AG04449 (cell line): ENCODE results near the gene ITPR3.

Experiments
- CTCF ChIA-PET: fragments of 350-600 bp; formaldehyde crosslinking; extraction: SDS; loops from one replicate; lab custom pipeline; 2021; ENCODE audit warnings: antibody characterized with exemption; lab: Yijun Ruan, JAX
- POLR2A ChIA-PET: fragments of 400-600, 350-600 bp; formaldehyde crosslinking; extraction: SDS; loops from one replicate; lab custom pipeline; 2020; ENCODE audit warnings: antibody characterized with exemption, inconsistent platforms; lab: Yijun Ruan, JAX
- DNase-seq: peaks from one replicate; pipeline ENCODE4 v3.0.0-alpha.2; 2010; ENCODE audit warnings: low read depth, low spot score
- H3K4me3 ChIP-seq: 2 replicates; pipeline ENCODE4 v1.5.1; 2011; ENCODE audit warnings: low read depth, mild to moderate bottlenecking, control low read depth, low read length
- CTCF ChIP-seq: IDR thresholded peaks from one replicate; pipeline ENCODE4 v1.5.1; 2011; ENCODE audit warnings: mild to moderate bottlenecking, moderate library complexity, low read length, control low read depth, inconsistent platforms; ENCODE audit not compliant: insufficient read depth; ENCODE audit errors: missing control alignments

Gene ITPR3

GRCh38 chr6:33700391-33701050, 79.4 kb downstream of the ITPR3 start:
- peak; percentile 14 for DNase-seq
- POLR2A ChIA-PET: interaction anchor here (0.6 to 1.8 kb wide), 3 partner anchors 66 to 121 kb away, joined by 3 to 8 read pairs (median 3); partner anchors contain the start of gene BAK1
- CTCF ChIA-PET: interaction anchor here (0.6 to 16.2 kb wide), 39 partner anchors 7 to 456 kb away, joined by 3 to 539 read pairs (median 4); partner anchors contain the start of genes BAK1, IP6K3, ITPR3 and UQCC2
- no peak overlapping the region for H3K4me3 ChIP-seq
- peak; percentile 85 for TF ChIP-seq CTCF

- POLR2A ChIA-PET: no interaction called here
- DNase-seq: peak; percentile 21
- TF ChIP-seq CTCF: peak; percentile 76
- CTCF ChIA-PET: interaction anchor here (0.6 to 16.2 kb wide), 18 partner anchors 9 to 453 kb away, joined by 3 to 539 read pairs (median 6); partner anchors contain the start of genes BAK1, IP6K3, ITPR3 and UQCC2
- H3K4me3 ChIP-seq: no peak overlapping the region
Measured at GRCh38 chr6:33702345-33702977, 81.3 kb downstream of the ITPR3 start.

GRCh38 chr6:33704215-33705066, 83.3 kb downstream of the ITPR3 start:
- H3K4me3 ChIP-seq: no peak overlapping the region
- no peak for DNase-seq
- ChIA-PET POLR2A (interaction anchor here (0.7 to 2.1 kb wide), 2 partner anchors 10 to 72 kb away, joined by 4 to 12 read pairs; no protein-coding TSS in a partner anchor), CTCF (interaction anchor here (0.9 to 16.2 kb wide), 7 partner anchors 7 to 119 kb away, joined by 3 to 539 read pairs (median 6); partner anchors contain the start of gene BAK1)
- no peak for TF ChIP-seq CTCF

GRCh38 chr6:33705268-33705885, 84.3 kb downstream of the ITPR3 start:
- ChIA-PET CTCF (interaction anchor here (0.8 to 16.2 kb wide), 10 partner anchors 8 to 120 kb away, joined by 3 to 539 read pairs (median 4); partner anchors contain the start of gene BAK1), POLR2A (interaction anchor here (0.7 to 2.1 kb wide), 4 partner anchors 11 to 115 kb away, joined by 3 to 12 read pairs (median 4); no protein-coding TSS in a partner anchor)
- peak; percentile 52 for DNase-seq
- no peak overlapping the region for H3K4me3 ChIP-seq
- no peak for TF ChIP-seq CTCF

GRCh38 chr6:33705955-33706725, 85.0 kb downstream of the ITPR3 start:
- H3K4me3 ChIP-seq: no peak overlapping the region
- no peak for TF ChIP-seq CTCF
- ChIA-PET POLR2A (interaction anchor here (1.0 to 2.1 kb wide), 3 partner anchors 11 to 116 kb away, joined by 3 to 12 read pairs (median 5); no protein-coding TSS in a partner anchor), CTCF (interaction anchor here (0.8 to 16.2 kb wide), 8 partner anchors 11 to 120 kb away, joined by 3 to 539 read pairs (median 5); partner anchors contain the start of gene BAK1)
- DNase-seq: no peak
